HEK293 (cell line): ENCODE results near the gene OR51G2.

ENCODE experiments used
- GLI2 ChIP-seq: fragments of 450-650 bp; formaldehyde crosslinking; IDR thresholded peaks from 2 replicates; pipeline ENCODE4; 2017; ENCODE audit warnings: missing biosample characterization, missing genetic modification characterization, low read depth, borderline replicate concordance
- GLI4 ChIP-seq: fragments of 450-650 bp; formaldehyde crosslinking; IDR thresholded peaks from 2 replicates; pipeline ENCODE4 v1.5.1; 2016; ENCODE audit warnings: missing biosample characterization, missing genetic modification characterization
- KLF16 ChIP-seq: fragments of 450-650 bp; formaldehyde crosslinking; IDR thresholded peaks from 2 replicates; pipeline ENCODE4 v1.5.1; 2017; ENCODE audit warnings: missing biosample characterization, missing genetic modification characterization
- ZBTB48 ChIP-seq: fragments of 450-650 bp; formaldehyde crosslinking; IDR thresholded peaks from 2 replicates; pipeline ENCODE4 v1.5.1; 2016; ENCODE audit warnings: missing biosample characterization, missing genetic modification characterization
- ZEB2 ChIP-seq: fragments of 450-650 bp; formaldehyde crosslinking; IDR thresholded peaks from 2 replicates; pipeline ENCODE4 v1.5.1; 2016; ENCODE audit warnings: missing biosample characterization, missing genetic modification characterization
- ZNF133 ChIP-seq: fragments of 450-650 bp; formaldehyde crosslinking; IDR thresholded peaks from 2 replicates; pipeline ENCODE4 v1.5.1; 2016; ENCODE audit warnings: missing biosample characterization, missing genetic modification characterization
- ZNF138 ChIP-seq: fragments of 450-650 bp; formaldehyde crosslinking; IDR thresholded peaks from 2 replicates; pipeline ENCODE4 v1.5.1; 2016; ENCODE audit warnings: missing biosample characterization, missing genetic modification characterization, borderline replicate concordance
- ZNF426 ChIP-seq: fragments of 450-650 bp; formaldehyde crosslinking; IDR thresholded peaks from 2 replicates; pipeline ENCODE4 v1.5.1; 2017; ENCODE audit warnings: missing biosample characterization, missing genetic modification characterization, mild to moderate bottlenecking, inconsistent platforms, moderate library complexity
- ZNF561 ChIP-seq: fragments of 450-650 bp; IDR thresholded peaks from 2 replicates; pipeline ENCODE4 v1.5.1; 2018; ENCODE audit warnings: missing biosample characterization, missing genetic modification characterization, borderline replicate concordance
- ZNF629 ChIP-seq: fragments of 450-650 bp; formaldehyde crosslinking; IDR thresholded peaks from 2 replicates; pipeline ENCODE4 v1.5.1; 2017; ENCODE audit warnings: missing biosample characterization, missing genetic modification characterization
- TF ChIP-seq, protein P1 (sequence below): fragments of 450-650 bp; formaldehyde crosslinking; IDR thresholded peaks from 2 replicates; pipeline ENCODE4 v1.5.1; 2016; ENCODE audit warnings: missing biosample characterization, missing genetic modification characterization
- TF ChIP-seq, protein P2 (sequence below): fragments of 450-650 bp; formaldehyde crosslinking; IDR thresholded peaks from 2 replicates; pipeline ENCODE4 v1.5.1; 2016; ENCODE audit warnings: missing biosample characterization, missing genetic modification characterization
- TF ChIP-seq, protein P3 (sequence below): fragments of 450-650 bp; formaldehyde crosslinking; IDR thresholded peaks from 2 replicates; pipeline ENCODE4 v1.5.1; 2016; ENCODE audit warnings: missing biosample characterization, missing genetic modification characterization

DNA sequence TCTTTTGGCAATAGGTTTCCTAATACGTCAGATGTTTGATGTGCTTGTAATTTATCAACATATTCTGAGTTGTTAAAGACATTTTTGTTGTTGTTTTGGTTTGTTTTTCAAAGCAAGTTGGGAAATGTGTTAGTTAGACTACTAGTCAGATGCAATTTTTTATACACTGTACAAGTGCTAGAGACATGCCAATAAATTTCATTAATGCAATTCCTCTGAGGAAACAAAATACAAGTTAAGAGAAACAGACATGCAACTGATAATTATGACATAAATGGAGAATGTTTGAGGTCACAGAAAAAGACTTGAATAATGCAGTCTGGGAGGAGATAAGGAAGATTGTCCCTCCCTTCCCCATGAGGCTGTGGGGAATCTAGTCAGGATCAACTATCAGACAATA lies 31.6 kb downstream of the OR51G2 start:
- TF ChIP-seq, protein P1, sequence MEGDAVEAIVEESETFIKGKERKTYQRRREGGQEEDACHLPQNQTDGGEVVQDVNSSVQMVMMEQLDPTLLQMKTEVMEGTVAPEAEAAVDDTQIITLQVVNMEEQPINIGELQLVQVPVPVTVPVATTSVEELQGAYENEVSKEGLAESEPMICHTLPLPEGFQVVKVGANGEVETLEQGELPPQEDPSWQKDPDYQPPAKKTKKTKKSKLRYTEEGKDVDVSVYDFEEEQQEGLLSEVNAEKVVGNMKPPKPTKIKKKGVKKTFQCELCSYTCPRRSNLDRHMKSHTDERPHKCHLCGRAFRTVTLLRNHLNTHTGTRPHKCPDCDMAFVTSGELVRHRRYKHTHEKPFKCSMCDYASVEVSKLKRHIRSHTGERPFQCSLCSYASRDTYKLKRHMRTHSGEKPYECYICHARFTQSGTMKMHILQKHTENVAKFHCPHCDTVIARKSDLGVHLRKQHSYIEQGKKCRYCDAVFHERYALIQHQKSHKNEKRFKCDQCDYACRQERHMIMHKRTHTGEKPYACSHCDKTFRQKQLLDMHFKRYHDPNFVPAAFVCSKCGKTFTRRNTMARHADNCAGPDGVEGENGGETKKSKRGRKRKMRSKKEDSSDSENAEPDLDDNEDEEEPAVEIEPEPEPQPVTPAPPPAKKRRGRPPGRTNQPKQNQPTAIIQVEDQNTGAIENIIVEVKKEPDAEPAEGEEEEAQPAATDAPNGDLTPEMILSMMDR (tag by site-specific recombination), result no peak
- TF ChIP-seq ZBTB48 (no peak), ZNF138 (tag by site-specific recombination) (no peak), ZEB2 (tag by site-specific recombination) (no peak), ZNF133 (tag by site-specific recombination) (no peak), ZNF629 (tag by site-specific recombination) (no peak), GLI4 (tag by site-specific recombination) (no peak), GLI2 (no peak), ZNF426 (no peak), KLF16 (tag by site-specific recombination) (no peak), ZNF561 (no peak)
- TF ChIP-seq, protein P2, sequence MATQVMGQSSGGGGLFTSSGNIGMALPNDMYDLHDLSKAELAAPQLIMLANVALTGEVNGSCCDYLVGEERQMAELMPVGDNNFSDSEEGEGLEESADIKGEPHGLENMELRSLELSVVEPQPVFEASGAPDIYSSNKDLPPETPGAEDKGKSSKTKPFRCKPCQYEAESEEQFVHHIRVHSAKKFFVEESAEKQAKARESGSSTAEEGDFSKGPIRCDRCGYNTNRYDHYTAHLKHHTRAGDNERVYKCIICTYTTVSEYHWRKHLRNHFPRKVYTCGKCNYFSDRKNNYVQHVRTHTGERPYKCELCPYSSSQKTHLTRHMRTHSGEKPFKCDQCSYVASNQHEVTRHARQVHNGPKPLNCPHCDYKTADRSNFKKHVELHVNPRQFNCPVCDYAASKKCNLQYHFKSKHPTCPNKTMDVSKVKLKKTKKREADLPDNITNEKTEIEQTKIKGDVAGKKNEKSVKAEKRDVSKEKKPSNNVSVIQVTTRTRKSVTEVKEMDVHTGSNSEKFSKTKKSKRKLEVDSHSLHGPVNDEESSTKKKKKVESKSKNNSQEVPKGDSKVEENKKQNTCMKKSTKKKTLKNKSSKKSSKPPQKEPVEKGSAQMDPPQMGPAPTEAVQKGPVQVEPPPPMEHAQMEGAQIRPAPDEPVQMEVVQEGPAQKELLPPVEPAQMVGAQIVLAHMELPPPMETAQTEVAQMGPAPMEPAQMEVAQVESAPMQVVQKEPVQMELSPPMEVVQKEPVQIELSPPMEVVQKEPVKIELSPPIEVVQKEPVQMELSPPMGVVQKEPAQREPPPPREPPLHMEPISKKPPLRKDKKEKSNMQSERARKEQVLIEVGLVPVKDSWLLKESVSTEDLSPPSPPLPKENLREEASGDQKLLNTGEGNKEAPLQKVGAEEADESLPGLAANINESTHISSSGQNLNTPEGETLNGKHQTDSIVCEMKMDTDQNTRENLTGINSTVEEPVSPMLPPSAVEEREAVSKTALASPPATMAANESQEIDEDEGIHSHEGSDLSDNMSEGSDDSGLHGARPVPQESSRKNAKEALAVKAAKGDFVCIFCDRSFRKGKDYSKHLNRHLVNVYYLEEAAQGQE (tag by site-specific recombination), result no peak
- TF ChIP-seq, protein P3, sequence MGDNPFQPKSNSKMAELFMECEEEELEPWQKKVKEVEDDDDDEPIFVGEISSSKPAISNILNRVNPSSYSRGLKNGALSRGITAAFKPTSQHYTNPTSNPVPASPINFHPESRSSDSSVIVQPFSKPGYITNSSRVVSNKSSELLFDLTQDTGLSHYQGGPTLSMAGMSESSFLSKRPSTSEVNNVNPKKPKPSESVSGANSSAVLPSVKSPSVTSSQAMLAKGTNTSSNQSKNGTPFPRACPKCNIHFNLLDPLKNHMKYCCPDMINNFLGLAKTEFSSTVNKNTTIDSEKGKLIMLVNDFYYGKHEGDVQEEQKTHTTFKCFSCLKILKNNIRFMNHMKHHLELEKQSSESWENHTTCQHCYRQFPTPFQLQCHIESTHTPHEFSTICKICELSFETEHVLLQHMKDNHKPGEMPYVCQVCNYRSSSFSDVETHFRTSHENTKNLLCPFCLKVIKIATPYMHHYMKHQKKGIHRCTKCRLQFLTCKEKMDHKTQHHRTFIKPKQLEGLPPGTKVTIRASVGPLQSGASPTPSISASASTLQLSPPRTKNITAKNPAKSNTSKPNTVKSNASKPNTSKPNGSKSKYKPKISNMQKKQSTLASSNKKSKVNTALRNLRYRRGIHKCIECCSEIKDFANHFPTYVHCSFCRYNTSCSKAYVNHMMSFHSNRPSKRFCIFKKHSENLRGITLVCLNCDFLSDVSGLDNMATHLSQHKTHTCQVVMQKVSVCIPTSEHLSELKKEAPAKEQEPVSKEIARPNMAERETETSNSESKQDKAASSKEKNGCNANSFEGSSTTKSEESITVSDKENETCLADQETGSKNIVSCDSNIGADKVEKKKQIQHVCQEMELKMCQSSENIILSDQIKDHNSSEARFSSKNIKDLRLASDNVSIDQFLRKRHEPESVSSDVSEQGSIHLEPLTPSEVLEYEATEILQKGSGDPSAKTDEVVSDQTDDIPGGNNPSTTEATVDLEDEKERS (tag by site-specific recombination), result no peak
